CD14-positive monocyte (primary cell): ENCODE measurements around the gene AEBP2. TPM values are rescaled to one million over a fixed set of nuclear protein-coding genes. Genes with fewer than 3 reads are reported as not detected.
A peak's percentile ranks its signal among the peaks of the same experiment; 100 is the strongest.

Source experiments
- DNase-seq, 3 donors: peaks; one replicate each; pipeline ENCODE4 v3.0.0-alpha.2; 2011 to 2022
- H2AFZ ChIP-seq: 2 replicates; pipeline ENCODE4 v1.6.0; 2012; ENCODE audit warnings: mild to moderate bottlenecking, low read depth, low read length, inconsistent platforms; ENCODE audit not compliant: insufficient read depth, poor library complexity, severe bottlenecking
- H3K27ac ChIP-seq, 2 donors: 1 replicate in 1 of 2; 2 replicates in 1 of 2; pipeline ENCODE4 v1.5.1; 2012 to 2013; ENCODE audit warnings: low read length in 2 of 2, control low read depth in 1 of 2, inconsistent platforms in 1 of 2, low read depth in 1 of 2, mild to moderate bottlenecking in 1 of 2
- H3K27me3 ChIP-seq, 2 donors: one replicate each; pipeline versions ENCODE4 v1.6.0 to v1.6.1; 2011 to 2013; ENCODE audit warnings: low read length in 2 of 2; ENCODE audit not compliant: control insufficient read depth in 2 of 2, insufficient read depth in 2 of 2
- H3K36me3 ChIP-seq, 2 donors: replicated peaks in 1 of 2; 1 replicate in 1 of 2; 2 replicates in 1 of 2; pipeline versions ENCODE4 v1.5.1 to v1.6.1; 2012 to 2013; ENCODE audit warnings: low read length in 2 of 2, control low read depth in 1 of 2, inconsistent platforms in 1 of 2, mild to moderate bottlenecking in 1 of 2; ENCODE audit not compliant: insufficient read depth in 2 of 2, control insufficient read depth in 1 of 2
- H3K4me1 ChIP-seq, 2 donors: 1 replicate in 1 of 2; 2 replicates in 1 of 2; pipeline versions ENCODE4 v1.5.1 to v1.6.1; 2012 to 2013; ENCODE audit warnings: low read length in 2 of 2, control low read depth in 1 of 2, inconsistent platforms in 1 of 2, mild to moderate bottlenecking in 1 of 2, moderate library complexity in 1 of 2; ENCODE audit not compliant: insufficient read depth in 2 of 2, control insufficient read depth in 1 of 2
- H3K4me2 ChIP-seq: replicated peaks from 2 replicates; pipeline ENCODE3; 2012; ENCODE audit warnings: low read length, moderate library complexity, mild to moderate bottlenecking; ENCODE audit not compliant: poor library complexity, severe bottlenecking; ENCODE audit errors: extremely low read depth
- H3K4me3 ChIP-seq, 3 experiments: fragments of 200-600 bp in 1 of 3; sonication (generic) in 1 of 3; replicated peaks in 1 of 3; 1 replicate in 2 of 3; 2 replicates in 1 of 3; pipeline ENCODE4 v1.5.1; 2011 to 2013; ENCODE audit warnings: low read length in 3 of 3, mild to moderate bottlenecking in 3 of 3, control low read depth in 2 of 3, low read depth in 2 of 3, inconsistent platforms in 1 of 3, moderate library complexity in 1 of 3
- H3K79me2 ChIP-seq: 2 replicates; pipeline ENCODE4 v1.6.0; 2012; ENCODE audit warnings: mild to moderate bottlenecking, control low read depth, inconsistent platforms, low read length, moderate library complexity; ENCODE audit not compliant: insufficient read depth
- H3K9ac ChIP-seq: 2 replicates; pipeline ENCODE4 v1.6.0; 2017; ENCODE audit warnings: low read length, mild to moderate bottlenecking; ENCODE audit not compliant: insufficient read depth, poor library complexity, severe bottlenecking
- H3K9me3 ChIP-seq, 2 donors: replicated peaks in 1 of 2; 1 replicate in 1 of 2; 2 replicates in 1 of 2; pipeline versions ENCODE4 v1.5.1 to v1.6.1; 2012 to 2013; ENCODE audit warnings: low read length in 2 of 2, control low read depth in 1 of 2; ENCODE audit not compliant: control insufficient read depth in 1 of 2, insufficient read depth in 1 of 2
- H4K20me1 ChIP-seq: 2 replicates; pipeline ENCODE4 v1.6.0; 2012; ENCODE audit warnings: mild to moderate bottlenecking, low read length, control low read depth, moderate library complexity; ENCODE audit not compliant: insufficient read depth
- H3K27ac Mint-ChIP-seq, 7 donors: one replicate each; pipeline ENCODE4 v1.8.0; 2020; ENCODE audit warnings: mild to moderate bottlenecking in 7 of 7, mixed read lengths in 7 of 7, moderate library complexity in 6 of 7, inconsistent platforms in 2 of 7
- H3K27me3 Mint-ChIP-seq, 3 donors: one replicate each; pipeline ENCODE4 v1.8.0; 2021 to 2022; ENCODE audit warnings: low read depth in 3 of 3, mild to moderate bottlenecking in 3 of 3, mixed read lengths in 3 of 3, moderate library complexity in 3 of 3, inconsistent platforms in 1 of 3
- H3K36me3 Mint-ChIP-seq, 2 donors: one replicate each; pipeline ENCODE4 v1.8.0; 2020; ENCODE audit warnings: mixed read lengths in 2 of 2, inconsistent platforms in 1 of 2, mild to moderate bottlenecking in 1 of 2
- H3K4me1 Mint-ChIP-seq: one replicate; pipeline ENCODE4 v1.8.0; 2020; ENCODE audit warnings: mild to moderate bottlenecking, mixed read lengths
- H3K4me3 Mint-ChIP-seq, 2 donors: one replicate each; pipeline ENCODE4 v1.8.0; 2020; ENCODE audit warnings: mild to moderate bottlenecking in 2 of 2, mixed read lengths in 2 of 2, moderate library complexity in 1 of 2
- H3K9me3 Mint-ChIP-seq, 7 donors: one replicate each; pipeline ENCODE4 v1.8.0; 2020 to 2022; ENCODE audit warnings: mixed read lengths in 7 of 7, mild to moderate bottlenecking in 6 of 7, moderate library complexity in 6 of 7, inconsistent platforms in 2 of 7
- WGBS: methylation state at CpG from one replicate; pipeline ENCODE4 v1.1.5; 2013; ENCODE audit warnings: missing lambda C conversion rate; ENCODE audit not compliant: insufficient coverage; 5-methylcytosine and 5-hydroxymethylcytosine counted together
- intact Hi-C, 2 donors: fragments of 100-400 bp; cut with micrococcal nuclease; formaldehyde crosslinking; loops; one replicate each; pipeline versions ENCODE4 v1.15.0 to v1.15.1; 2023
- polyA plus RNA-seq, 3 donors: library from polyadenylated mRNA; depleted of rRNA in 1 of 3; unstranded in 2 of 3; stranded (reverse) in 1 of 3; fragments of 300-500 nt in 2 of 3; fragments of >200 nt in 1 of 3; fragmentation: Illumina TruSeq in 2 of 3; gene quantifications; 1 replicate in 2 of 3; 2 replicates in 1 of 3; pipeline ENCODE4 v1.2.3, GENCODE V29; 2012 to 2021
- TF ChIP-seq, protein P1 (sequence below): fragments of 200-600 bp; IDR thresholded peaks from one replicate; pipeline ENCODE4 v1.8.0; 2022; ENCODE audit warnings: antibody characterized with exemption, mild to moderate bottlenecking

The AEBP2 gene
- polyA plus RNA-seq, 3 donors = 3.0 to 8.0 (median 4.4) TPM

DNA sequence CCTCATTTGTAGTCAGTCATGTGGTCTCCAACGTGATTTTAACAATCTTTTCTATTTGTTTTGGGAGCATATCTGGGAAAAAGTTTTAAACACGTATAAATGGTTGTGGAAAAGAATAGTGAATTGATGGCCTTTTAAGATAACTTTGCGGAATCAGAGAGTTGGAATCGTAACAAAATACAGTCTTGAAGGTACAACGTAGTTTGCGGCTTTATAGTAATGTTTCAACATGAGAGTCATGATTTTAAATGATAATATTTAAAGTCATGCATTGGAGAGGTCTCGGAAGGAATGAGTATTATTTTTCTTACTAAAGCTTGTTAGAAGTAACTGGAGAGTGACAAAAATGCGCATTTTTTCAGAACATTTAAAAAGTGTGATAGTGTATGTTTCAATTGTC lies 1.6 kb downstream of the AEBP2 start:
- Histone ChIP-seq H3K27ac (peak overlapping the region in 1 of 2 donors; percentile 90), H3K4me3 (peak overlapping the region; percentile 69 to 90 (median 80)), H4K20me1 (peaks cover 19% of the 10 kb centered on the region), H3K4me1 (peaks cover 10 to 19% of the 10 kb centered on the region in 2 donors), H3K4me2 (peak overlapping the region; percentile 94), H3K27me3 (no peaks in the 10 kb centered on the region), H3K79me2 (peaks cover 63% of the 10 kb centered on the region), H2AFZ (peak overlapping the region; percentile 86), H3K9ac (peak overlapping the region; percentile 98), H3K9me3 (no peaks in the 10 kb centered on the region), H3K36me3 (no peaks in the 10 kb centered on the region)
- TF ChIP-seq, protein P1, sequence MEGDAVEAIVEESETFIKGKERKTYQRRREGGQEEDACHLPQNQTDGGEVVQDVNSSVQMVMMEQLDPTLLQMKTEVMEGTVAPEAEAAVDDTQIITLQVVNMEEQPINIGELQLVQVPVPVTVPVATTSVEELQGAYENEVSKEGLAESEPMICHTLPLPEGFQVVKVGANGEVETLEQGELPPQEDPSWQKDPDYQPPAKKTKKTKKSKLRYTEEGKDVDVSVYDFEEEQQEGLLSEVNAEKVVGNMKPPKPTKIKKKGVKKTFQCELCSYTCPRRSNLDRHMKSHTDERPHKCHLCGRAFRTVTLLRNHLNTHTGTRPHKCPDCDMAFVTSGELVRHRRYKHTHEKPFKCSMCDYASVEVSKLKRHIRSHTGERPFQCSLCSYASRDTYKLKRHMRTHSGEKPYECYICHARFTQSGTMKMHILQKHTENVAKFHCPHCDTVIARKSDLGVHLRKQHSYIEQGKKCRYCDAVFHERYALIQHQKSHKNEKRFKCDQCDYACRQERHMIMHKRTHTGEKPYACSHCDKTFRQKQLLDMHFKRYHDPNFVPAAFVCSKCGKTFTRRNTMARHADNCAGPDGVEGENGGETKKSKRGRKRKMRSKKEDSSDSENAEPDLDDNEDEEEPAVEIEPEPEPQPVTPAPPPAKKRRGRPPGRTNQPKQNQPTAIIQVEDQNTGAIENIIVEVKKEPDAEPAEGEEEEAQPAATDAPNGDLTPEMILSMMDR = no peak
- Mint-ChIP-seq H3K36me3 (peaks cover 7 to 18% of the 10 kb centered on the region in 2 donors), H3K27ac (peak overlapping the region in 5 of 7 donors; percentile 93 to 98 (median 94)), H3K27me3 (peaks cover 2 to 5% (median 4%) of the 10 kb centered on the region in 3 donors), H3K4me3 (peak overlapping the region; percentile 99 to 100), H3K4me1 (peaks cover 24% of the 10 kb centered on the region), H3K9me3 (peaks cover 0 to 5% (median 4%) of the 10 kb centered on the region in 7 donors)
- no peak for DNase-seq
- 26% methylated on average over 4 of the region's 8 CpGs for WGBS
- intact Hi-C loops = no loop called here

- Histone ChIP-seq H3K36me3 (no peaks in the 10 kb centered on the region), H3K9ac (no peak overlapping the region), H4K20me1 (peaks cover 46% of the 10 kb centered on the region), H3K27ac (no peak overlapping the region), H3K9me3 (no peaks in the 10 kb centered on the region), H3K79me2 (peaks cover 89% of the 10 kb centered on the region), H3K4me3 (no peak overlapping the region), H2AFZ (no peak overlapping the region), H3K27me3 (no peaks in the 10 kb centered on the region), H3K4me2 (no peak overlapping the region), H3K4me1 (peaks cover 10 to 19% of the 10 kb centered on the region in 2 donors)
- H3K36me3 Mint-ChIP-seq = peaks cover 7 to 18% of the 10 kb centered on the region in 2 donors
- DNase-seq = no peak
- H3K27me3 Mint-ChIP-seq = peaks cover 0 to 5% (median 4%) of the 10 kb centered on the region in 3 donors
- TF ChIP-seq, protein P1 = no peak
- WGBS = no CpG with 5 or more reads among the region's 4 CpGs
- peak overlapping the region in 2 of 7 donors; percentile 46 to 63 for H3K27ac Mint-ChIP-seq
- peaks cover 30% of the 10 kb centered on the region for H3K4me1 Mint-ChIP-seq
- no peak overlapping the region for H3K4me3 Mint-ChIP-seq
- peaks cover 0 to 5% (median 4%) of the 10 kb centered on the region in 7 donors for H3K9me3 Mint-ChIP-seq
- intact Hi-C loops = no loop called here
These were observed 4.3 kb downstream of the AEBP2 start for GRCh38 chr12:19443585-19443984.
